Measurements from ENCODE around the gene CACNA1C. TPM values are rescaled to one million over a fixed set of nuclear protein-coding genes. Genes with fewer than 3 reads are reported as not detected.
A peak's percentile ranks its signal among the peaks of the same experiment; 100 is the strongest.

Gene CACNA1C
- total RNA-seq, 2 donors from 2014 or later: 70.0 to 127 TPM

GRCh38 chr12:2286461-2287131 is 233.8 kb downstream of the CACNA1C start:
- Histone ChIP-seq H3K36me3 (no peaks in the 10 kb centered on the region), H3K27me3 (replicated peaks; ENCODE audit: insufficient read depth) (no peaks in the 10 kb centered on the region), H3K4me3 (peak overlapping the region; percentile 24), H3K4me1 (ENCODE audit: control insufficient read depth in 1 of 2, low read depth in 2 of 2) (peaks cover 32 to 98% of the 10 kb centered on the region in 2 donors), H3K9me3 (no peaks in the 10 kb centered on the region), H3K27ac (peak overlapping the region; percentile 60 to 62)
- ATAC-seq (ENCODE audit: insufficient number of reproducible peaks, low FRiP score, low read depth) (peak; percentile 54), DNase-seq (ENCODE audit: low spot score) (no peak)
- TF ChIP-seq CTCF (IDR thresholded peaks at IDR 0.05): no peak

- ATAC-seq (ENCODE audit: insufficient number of reproducible peaks, low FRiP score, low read depth): no peak
- no peaks in the 10 kb centered on the region for H3K9me3 ChIP-seq
- no peaks in the 10 kb centered on the region for H3K27me3 ChIP-seq (replicated peaks; ENCODE audit: insufficient read depth)
- no peaks in the 10 kb centered on the region for H3K36me3 ChIP-seq
- H3K4me3 ChIP-seq: peak overlapping the region; percentile 24
- peak overlapping the region; percentile 60 to 62 for H3K27ac ChIP-seq
- no peak for DNase-seq (ENCODE audit: low spot score)
- peaks cover 32 to 100% of the 10 kb centered on the region in 2 donors for H3K4me1 ChIP-seq (ENCODE audit: control insufficient read depth in 1 of 2, low read depth in 2 of 2)
- TF ChIP-seq CTCF (IDR thresholded peaks at IDR 0.05): no peak
Measured at GRCh38 chr12:2287151-2287550, 234.4 kb downstream of the CACNA1C start.

GRCh38 chr12:2287589-2287988 is 234.8 kb downstream of the CACNA1C start:
- Histone ChIP-seq H3K4me3 (no peak overlapping the region), H3K9me3 (no peaks in the 10 kb centered on the region), H3K27me3 (replicated peaks; ENCODE audit: insufficient read depth) (no peaks in the 10 kb centered on the region), H3K27ac (peak overlapping the region; percentile 60 to 62), H3K4me1 (ENCODE audit: control insufficient read depth in 1 of 2, low read depth in 2 of 2) (peaks cover 34 to 100% of the 10 kb centered on the region in 2 donors), H3K36me3 (no peaks in the 10 kb centered on the region)
- DNase-seq (ENCODE audit: low spot score): no peak
- TF ChIP-seq CTCF (IDR thresholded peaks at IDR 0.05): no peak
- no peak for ATAC-seq (ENCODE audit: insufficient number of reproducible peaks, low FRiP score, low read depth)

GRCh38 chr12:2288001-2288400 is 235.2 kb downstream of the CACNA1C start:
- Histone ChIP-seq H3K27ac (peak overlapping the region; percentile 60 to 62), H3K9me3 (no peaks in the 10 kb centered on the region), H3K4me1 (ENCODE audit: control insufficient read depth in 1 of 2, low read depth in 2 of 2) (peaks cover 38 to 100% of the 10 kb centered on the region in 2 donors), H3K27me3 (replicated peaks; ENCODE audit: insufficient read depth) (no peaks in the 10 kb centered on the region), H3K4me3 (no peak overlapping the region), H3K36me3 (no peaks in the 10 kb centered on the region)
- ATAC-seq (ENCODE audit: insufficient number of reproducible peaks, low FRiP score, low read depth) (no peak), DNase-seq (ENCODE audit: low spot score) (no peak)
- no peak for TF ChIP-seq CTCF (IDR thresholded peaks at IDR 0.05)

- H3K27ac ChIP-seq: peak overlapping the region; percentile 60 to 62
- no peak for DNase-seq (ENCODE audit: low spot score)
- H3K4me3 ChIP-seq: no peak overlapping the region
- no peak for ATAC-seq (ENCODE audit: insufficient number of reproducible peaks, low FRiP score, low read depth)
- TF ChIP-seq CTCF (IDR thresholded peaks at IDR 0.05): no peak
- peaks cover 39 to 100% of the 10 kb centered on the region in 2 donors for H3K4me1 ChIP-seq (ENCODE audit: control insufficient read depth in 1 of 2, low read depth in 2 of 2)
- H3K36me3 ChIP-seq: no peaks in the 10 kb centered on the region
- H3K27me3 ChIP-seq (replicated peaks; ENCODE audit: insufficient read depth): no peaks in the 10 kb centered on the region
- no peaks in the 10 kb centered on the region for H3K9me3 ChIP-seq
Measured at GRCh38 chr12:2288471-2288870, 235.7 kb downstream of the CACNA1C start.

All from thoracic aorta (tissue), 2 donors.